HUDEP-2 (cell line): Measurements from ENCODE around the gene PLA2R1.

Experiments
- DNase-seq, 76 experiments: peaks; one replicate each; lab custom pipeline; 2025; ENCODE audit not compliant: unreplicated experiment in 76 of 76; lab: John Stamatoyannopoulos, UW

PLA2R1 gene

DNA sequence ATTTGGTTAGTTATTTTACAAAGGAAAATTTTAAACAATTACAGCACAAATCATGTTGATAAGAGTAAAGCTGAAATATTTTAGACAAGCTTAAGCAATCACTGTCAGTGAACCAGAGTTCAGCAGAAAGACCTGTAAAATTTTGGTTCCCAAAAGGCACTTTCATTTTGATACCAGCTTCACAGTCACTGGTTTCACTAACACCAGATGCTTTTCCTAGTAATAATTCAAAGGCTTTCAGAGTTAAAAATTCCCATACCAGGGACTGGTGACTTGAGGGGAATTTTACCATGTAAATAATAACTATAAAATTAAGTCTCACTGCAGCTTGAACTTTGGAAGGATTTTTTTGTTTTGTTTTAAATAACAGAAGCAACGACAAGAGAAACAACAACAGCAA lies 162.1 kb downstream of the PLA2R1 start:
- DNase-seq, result no peak

- DNase-seq, result no peak
These were observed 164.0 kb downstream of the PLA2R1 start for GRCh38 chr2:159898441-159898840.

- DNase-seq, result no peak
These were observed 164.7 kb downstream of the PLA2R1 start for GRCh38 chr2:159897720-159898119.

DNA sequence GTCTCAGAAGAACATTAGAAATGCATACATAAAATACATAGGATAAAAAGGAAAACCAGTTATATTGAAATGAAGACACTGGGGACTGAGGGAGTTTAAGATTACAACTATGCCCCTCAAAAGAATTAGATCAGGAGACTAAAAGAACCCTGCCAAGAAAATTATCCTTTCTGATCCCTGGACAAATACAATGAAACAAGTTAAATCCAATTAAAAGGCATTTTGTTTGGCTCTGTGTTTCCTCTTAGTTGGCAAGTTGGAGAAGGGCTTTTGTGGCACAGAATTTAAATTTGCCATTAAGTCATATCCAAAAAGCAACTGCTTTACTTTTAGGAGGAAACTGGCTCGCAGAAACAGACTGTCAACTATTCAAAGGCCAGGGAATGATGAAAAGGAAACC lies 165.3 kb downstream of the PLA2R1 start:
- no peak for DNase-seq

- DNase-seq, result no peak
These were observed 167.0 kb downstream of the PLA2R1 start for GRCh38 chr2:159895258-159896065.

GRCh38 chr2:159894145-159894838 lies 168.1 kb downstream of the PLA2R1 start:
- DNase-seq, result no peak

DNA sequence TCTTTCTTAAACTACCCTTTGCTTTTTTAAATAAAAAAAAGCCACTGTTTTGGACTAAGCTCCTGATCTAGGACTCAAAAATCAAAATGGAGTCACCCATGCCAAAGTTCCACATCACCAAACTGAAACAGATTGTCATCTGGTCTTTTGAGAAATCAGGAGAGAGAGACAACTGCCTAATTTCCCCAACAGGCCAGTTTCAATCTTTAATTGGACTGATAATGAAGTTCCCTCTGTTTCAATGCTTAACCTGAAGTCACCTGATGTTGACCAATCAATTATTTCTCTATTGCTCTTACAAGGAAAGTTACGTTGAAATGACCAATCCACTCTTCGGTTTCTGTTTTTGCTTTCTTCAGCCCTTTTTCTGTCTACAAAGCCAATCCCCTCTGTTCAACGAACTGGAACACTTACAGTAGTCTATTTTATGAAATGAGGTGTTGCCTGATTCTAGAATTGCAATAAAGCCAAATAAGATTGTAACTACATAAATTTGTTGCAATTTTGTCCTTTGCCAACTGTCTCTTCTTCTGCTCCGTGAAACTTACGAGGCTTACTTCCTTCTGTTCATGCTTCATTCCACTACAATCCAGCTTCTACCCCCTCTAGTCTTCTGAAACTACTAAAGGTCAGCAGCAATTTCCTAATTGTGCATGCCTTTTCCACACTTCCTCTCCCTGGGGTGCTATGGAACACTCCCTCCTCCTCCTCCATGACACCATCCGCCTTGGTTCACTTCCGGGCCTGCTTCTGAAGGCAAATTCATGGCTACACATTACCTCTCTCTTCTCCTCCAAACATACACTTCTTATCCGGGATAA lies 169.2 kb downstream of the PLA2R1 start:
- no peak for DNase-seq

- DNase-seq, result no peak
These were observed 170.3 kb downstream of the PLA2R1 start for GRCh38 chr2:159891917-159892730.

DNA sequence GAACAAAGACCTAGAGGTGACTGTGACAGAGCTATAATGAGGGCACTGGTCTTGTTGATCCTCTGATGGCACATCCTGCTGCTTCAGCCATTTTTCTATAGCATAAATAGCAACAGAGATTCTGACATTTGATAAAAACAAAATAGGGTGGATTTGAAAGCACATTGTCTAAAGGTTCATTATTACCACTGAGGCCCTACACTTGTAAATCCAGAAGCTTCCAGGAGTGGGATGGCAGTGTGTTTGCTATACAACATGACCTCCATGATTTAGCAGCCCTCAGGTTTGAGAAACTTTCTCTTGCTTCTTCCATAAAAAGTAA lies 171.2 kb downstream of the PLA2R1 start:
- no peak for DNase-seq

DNA sequence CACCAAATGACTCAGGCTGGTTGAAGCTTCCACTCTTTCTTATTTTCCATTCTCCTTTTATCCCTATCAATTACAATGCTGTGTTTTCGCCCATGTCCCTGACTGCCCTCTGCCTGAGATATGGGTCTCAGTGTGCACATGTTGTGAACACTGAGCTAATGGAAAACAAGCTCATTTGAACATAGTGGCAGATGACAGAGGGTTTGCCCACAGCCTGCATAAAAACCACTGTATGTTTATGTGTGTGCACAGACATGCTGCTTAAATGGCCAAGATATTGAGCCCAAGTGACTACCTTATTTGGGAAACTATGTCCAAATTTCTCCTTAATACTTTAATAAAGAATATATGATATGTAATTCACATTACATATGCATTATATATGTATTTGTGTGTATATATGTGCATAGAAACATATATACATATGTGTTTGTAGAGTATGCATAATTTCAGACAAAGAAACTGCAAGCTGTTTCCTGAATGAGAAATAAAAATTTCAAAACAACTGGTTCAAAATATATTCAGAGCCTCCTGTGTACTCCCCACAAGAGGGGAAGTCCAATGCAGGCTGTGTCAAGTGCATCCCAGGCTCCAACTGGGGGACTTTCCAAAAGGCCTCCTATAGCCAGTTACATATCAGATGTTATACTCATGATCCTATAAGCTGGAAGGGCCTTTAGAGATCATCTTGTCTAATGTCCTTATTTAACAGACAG lies 171.7 kb downstream of the PLA2R1 start:
- DNase-seq, result no peak

- no peak for DNase-seq
These were observed 180.2 kb downstream of the PLA2R1 start for GRCh38 chr2:159882130-159882745.
